GM19468 (cell line): ENCODE results near the gene ZNF23.
A peak's percentile ranks its signal among the peaks of the same experiment; 100 is the strongest.

ENCODE experiments used
- ATAC-seq: cut with Tn5 transposase; IDR thresholded peaks from one replicate; pipeline ENCODE4 v1.9.1; 2021; ENCODE audit warnings: mild to moderate bottlenecking, moderate library complexity, moderate number of reproducible peaks; ENCODE audit not compliant: unreplicated experiment; ENCODE audit errors: extremely low read depth

ZNF23 gene

DNA sequence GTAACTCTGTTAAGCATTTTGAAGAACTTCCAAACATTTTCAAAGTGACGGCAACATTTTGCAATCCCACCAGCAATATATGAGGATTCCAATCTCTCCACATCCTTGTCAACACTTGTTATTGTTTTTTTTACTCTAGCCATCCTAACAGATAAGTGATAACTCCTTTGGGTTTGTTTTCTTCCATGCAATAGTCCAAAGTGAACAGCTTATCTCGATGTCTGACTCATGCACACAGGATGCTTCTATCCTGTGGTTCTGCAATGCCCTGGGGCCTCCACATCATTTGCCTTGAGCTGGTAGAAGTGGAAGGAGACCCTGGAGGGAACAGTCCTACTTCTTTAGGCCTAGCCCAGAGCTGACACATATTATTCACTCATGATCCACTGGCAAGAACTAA, 33.2 kb downstream of the ZNF23 start:
- no peak for ATAC-seq

DNA sequence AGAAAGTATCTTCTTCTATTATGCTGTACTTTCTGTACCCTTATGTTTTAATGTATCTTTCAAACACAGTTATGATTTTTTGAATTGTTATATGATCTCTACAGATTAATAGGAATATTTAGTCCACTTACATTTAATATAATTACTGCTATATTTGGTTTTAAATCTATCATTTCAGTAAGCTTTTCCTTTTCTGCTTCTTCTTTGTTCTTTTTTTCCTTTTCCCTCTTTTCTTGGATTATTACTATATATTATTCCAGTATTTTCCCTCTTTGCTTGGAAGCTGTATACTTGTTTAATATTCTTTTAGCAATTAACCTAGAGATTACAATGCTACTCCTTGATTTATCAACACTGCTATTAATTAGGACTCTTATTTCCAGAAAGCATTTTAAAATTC, 33.7 kb downstream of the ZNF23 start:
- no peak for ATAC-seq

DNA sequence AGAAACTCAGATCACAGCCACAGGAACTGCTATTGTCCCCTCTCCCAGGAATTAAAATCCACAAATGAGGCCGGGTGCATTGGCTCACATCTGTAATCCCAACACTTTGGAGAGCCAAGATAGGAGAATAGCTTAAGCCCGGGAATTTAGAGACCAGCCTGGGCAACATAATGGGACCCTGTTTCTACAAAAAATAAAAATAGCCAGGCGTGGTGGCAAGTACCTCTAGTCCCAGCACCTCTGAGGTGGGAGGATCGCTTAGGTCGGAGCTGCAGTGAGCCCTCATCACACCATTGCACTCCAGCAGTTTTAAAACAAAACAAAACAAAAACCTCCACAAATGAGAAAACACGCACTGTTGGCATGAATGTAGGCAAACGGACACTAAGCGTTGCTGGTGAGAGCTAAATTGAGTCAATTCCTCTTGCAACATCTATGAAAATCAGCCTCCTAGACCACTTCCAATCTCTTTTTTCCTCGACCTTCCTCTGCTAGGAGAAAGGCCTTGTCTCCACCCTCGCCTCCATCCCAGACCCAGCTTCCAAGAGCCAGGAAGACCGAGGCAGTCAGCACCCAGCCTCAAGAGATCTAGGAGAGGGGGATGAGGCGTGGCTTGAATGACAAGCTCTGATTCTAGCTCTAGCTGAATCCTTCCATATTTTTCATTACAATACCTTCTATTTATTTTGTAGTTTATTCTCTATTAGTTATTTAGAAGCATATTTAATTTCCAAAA, 35.0 kb downstream of the ZNF23 start:
- no peak for ATAC-seq

DNA sequence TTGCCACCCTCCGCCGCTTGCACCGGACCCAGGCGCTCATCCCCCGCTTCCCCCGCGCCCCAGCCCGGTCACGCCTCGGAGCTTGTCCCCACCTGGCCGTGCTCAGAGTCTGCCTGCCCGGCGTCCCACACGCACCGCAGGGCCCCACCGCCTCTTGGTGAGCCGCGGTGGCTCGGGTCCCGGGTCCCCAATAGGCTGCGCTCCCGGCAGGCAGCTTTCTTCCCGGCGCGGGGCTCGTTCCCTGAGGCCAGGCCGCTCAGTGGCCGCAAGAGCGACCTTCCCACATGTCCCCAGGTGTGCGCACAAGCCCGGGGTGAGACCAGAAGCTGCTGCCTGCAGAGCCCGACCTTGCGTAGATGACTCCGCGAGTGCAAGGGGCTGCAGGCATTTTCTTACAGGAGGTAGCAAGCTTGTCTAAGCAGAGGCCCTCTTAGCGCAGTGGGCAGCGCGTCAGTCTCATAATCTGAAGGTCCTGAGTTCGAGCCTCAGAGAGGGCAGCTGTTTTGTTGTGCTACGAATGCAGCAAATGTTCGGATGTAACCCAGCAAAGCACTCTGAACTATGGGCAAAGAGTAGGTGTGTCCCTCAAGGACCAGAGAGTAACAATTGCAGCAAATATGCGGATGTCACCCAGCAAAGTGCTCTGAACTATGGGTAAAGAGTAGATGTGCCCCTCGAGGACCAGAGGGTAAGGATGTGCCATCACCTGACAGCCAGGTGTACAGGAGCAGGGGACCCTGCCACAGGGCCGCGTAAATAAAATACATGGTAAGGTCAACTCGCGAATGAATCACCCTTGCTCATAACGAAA, 35.8 kb downstream of the ZNF23 start:
- ATAC-seq, result peak; percentile 37

DNA sequence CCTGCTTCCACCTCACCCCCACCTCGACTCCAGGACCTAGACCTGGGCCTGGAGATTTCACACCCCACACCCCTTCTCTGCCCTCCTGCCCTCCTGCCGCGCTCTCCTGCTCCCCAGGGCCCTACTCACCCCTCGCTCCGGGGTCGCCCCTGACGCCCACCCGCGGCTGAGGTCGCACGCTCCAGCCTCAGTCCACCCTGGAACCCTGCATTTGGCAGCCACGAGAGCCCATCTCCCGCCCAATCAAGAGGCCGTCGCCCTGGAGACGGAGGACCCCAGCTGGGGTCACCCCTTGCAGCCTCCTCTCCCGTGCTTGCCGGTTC, 36.3 kb downstream of the ZNF23 start:
- ATAC-seq, result no peak

DNA sequence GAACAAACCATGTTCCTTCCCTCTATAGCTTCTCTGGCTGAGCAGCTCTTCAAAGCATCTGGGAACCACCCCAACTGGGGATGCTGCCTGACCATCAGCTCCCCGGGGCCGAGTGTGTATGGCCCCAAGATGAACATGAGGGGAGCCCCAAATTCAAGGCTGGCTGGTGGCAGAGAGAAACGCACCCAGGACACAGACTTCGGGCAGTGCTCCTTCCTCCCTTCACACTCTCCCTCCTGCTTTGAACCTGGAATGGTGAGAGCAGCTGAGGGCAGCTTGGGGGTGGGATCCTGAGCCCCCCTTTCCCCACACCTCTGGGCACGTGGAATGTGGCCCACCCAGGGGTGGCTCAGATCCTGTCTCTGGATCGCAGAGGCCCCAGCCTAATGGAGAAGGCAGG, 37.4 kb downstream of the ZNF23 start:
- ATAC-seq, result no peak

DNA sequence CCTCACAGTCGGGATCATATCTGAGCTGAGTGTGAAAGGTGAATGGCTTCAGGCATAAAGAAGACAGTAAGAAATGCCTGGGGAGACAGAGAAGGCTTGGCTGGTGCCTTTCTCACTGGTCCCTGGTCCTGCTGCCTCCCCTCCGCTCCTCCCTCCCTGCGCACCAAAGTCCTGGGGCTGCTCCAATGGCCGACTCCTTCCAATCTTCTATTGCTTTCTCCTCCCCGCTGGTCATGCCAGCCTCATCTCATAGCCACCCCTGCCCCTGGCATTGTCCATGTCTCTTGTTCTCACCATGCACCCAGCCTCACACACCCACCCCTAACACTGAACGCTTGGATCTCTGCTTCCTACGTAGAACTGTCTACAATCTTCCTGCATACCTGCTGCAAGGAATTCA, 38.2 kb downstream of the ZNF23 start:
- ATAC-seq, result no peak

DNA sequence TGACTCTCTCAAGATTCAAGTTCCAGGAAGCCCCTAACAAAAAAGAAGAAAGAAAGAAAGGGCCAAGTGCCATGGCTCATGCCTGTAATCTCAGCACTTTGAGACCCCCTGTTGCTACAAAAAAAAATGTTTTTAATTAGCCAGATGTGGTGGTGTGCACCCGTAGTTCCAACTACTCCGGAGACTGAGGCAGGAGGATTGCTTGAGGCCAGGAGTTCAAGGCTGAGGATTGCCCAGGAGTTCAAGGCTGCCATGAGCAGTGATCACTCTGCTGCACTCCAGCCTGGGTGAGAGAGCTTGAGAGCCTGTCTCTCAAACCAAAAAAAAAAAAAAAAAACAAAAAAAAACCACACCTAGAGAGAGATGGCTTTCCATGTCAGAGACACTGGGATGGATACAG, 39.0 kb downstream of the ZNF23 start:
- ATAC-seq, result no peak

DNA sequence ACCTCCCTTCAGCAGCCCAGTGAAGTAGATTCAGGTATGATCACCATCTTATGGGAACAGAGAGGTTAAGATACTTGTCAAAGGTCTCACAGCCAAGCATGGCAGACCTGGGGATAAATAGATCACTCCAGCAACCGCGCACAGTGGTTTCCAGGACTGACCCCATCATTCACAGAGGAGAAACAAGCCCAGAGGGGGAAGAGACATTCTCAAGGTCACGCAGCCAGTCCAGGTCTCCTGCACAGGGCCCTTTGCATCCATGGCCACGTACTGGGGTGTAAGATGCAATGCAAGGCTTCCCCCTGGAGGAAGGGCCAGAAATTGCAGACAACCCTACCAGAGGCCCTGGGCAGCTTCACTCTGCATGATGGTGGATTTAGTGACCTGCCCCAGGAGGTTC, 40.1 kb downstream of the ZNF23 start:
- no peak for ATAC-seq

DNA sequence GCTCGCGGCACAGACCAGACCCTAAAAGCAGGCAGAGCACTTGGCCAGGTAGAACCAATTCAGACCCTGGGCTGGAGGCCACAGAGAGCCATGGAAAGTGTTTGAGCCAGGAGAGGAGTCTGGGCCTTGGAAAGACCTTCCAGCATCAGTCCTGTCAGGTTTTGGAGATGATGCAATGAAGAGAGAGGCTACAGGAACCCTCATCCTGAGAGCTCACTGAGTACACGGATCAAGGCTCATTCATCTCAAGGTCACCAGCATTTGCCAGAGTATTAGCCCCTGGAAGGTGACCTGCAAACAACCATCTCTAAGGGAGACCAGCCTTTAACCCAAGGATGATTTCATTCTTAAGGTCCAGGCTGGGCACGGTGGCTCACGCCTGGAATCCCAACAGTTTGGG, 48.0 kb downstream of the ZNF23 start:
- ATAC-seq, result no peak

DNA sequence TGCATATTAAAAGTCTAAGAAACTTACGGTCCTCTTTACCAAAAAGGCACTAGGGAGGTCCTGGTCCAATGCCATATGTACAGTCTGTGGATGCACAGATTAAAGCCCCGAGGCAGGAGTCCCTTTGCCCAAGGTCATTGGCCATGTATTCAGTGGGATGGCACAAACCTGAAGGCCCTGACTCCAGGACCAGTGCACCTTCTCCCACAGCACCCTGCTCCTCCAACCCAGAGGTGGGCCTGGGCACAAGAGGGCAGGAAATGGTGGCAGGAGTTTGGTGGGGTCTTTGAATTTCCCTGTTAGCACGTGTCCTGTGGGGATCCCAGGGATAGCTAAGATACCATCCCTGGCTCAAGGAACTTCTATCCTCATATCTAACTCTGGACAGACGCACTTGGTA, 48.7 kb downstream of the ZNF23 start:
- no peak for ATAC-seq

DNA sequence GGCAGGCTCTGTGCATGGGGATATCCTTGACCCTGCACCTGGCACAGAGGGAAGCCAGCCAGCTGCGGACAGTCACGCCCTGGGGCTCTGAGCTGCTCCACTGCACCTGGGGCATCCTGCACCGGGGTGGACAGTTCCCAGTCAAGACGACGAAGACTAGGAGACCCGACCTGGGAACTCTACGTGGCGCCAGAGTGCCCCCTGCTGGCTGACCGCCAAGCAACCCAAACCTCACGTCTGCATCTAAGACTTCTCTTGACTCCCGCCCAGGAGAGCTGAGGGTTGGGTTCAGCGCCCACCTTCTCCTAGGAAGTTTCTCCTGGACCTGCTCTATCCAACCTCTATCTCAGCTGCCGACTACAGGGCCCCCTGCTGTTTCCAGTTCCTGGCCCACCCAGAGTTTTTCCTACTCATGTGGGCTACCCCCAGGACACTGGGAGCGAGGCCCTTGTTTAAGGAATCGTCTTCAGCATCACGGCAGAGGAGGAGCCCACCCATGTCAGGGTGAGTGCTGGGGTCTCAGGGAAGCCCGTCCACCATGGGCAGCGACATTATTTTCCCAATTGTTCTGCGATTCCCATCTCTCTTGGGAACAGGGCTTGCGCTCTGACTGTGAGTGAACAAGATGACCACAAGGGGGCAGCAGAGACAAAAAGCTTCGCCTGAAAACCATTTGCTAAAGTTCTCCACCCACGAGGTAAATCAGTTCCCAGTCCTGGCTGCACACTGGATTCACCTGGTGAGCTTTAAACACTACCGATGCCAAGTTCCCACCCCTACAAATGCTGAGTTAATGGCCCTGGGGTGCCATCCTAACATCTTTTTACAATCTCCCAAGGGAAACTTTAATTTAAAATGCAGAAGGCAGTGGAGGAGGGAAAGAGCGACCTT, 49.5 kb downstream of the ZNF23 start:
- ATAC-seq, result no peak

DNA sequence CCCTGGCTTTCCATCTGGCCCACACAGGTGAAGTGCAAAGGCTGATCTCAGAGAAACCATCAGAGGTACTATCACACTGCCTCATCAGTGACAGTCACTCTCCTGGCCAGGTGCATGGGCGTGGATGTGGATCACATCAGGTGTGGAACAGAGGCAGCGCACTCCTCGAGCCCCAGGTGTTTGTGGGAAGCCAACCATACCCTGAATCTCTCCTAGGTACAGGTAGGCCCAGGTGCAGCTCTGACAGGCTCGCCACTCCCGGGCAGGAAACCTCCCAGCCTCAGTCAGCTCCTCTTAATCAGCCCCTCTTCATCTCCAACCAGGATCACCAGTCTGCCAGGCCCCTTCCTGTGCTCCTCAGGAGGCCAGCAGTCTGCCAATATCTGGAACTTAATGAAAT, 51.9 kb downstream of the ZNF23 start:
- ATAC-seq, result no peak

DNA sequence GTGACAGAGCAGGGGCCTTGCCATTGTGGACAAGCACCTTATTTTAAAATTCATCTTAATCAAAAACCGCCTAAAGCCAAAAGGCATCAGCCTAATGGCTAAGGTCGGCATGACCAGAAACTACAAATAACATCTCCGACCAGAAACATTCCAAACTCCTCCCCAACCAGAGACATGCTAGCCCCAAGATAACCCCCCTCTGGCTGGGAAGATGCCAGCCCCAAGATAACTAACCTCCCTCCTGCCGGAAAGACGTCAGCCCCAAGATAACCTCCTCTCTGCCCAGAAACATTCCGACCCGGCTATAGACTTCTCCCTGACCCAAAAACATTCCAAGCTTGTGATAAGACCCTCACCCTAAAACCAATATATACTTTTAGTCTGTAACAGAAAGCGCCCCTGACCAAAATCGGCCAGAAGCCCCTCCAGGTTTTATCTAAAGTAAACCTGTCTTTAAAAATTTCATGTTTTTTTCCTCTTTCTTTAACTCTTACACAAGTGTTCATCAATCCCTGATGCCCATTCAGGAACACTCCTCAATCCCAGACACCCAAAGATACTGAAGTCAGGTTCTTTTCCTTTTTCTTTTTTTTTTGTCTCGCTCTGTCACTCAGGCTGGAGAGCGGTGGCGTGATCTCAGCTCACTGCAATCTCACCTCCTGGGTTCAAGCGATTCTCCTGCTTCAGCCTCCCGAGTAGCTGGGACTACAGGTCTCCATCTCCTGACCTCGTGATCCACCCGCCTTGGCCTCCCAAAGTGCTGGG, 52.9 kb downstream of the ZNF23 start:
- ATAC-seq, result no peak

DNA sequence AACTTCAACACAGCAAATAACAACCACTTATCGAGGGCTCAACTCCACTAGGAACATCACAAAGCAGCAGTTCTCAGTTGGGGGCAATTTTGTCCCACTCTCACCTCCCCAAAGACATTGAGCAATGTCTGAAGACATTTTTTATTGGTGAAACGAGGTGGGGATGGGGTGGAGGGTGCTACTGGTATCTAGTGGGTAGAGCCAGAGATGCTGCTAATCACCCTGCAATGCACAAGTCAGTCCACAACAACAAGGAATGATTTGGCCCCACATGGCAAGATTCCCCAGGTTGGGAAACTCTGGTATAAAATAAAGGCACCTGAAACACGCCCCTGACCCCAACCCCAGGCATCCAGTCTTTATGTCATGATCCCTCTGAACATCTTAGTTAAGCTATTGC, 53.5 kb downstream of the ZNF23 start:
- ATAC-seq, result no peak

DNA sequence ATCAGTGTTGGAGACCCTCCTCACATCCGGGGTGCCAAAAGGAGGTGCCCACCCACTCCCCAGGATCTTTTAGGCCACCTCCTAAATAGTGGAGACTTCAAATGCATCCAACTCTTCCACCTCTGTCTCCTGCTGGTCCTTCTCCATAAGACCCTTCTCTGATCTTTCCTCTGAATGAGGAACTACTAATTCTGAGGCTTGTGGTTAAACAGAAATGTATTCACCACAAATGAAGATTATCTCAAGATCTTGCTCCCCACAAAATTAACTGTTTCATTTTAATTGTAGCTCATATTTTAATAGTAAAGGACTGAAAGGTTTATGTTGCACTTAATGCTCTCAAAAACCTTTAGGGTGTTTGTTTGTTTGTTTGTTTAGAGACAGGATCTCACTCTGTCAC, 54.3 kb downstream of the ZNF23 start:
- no peak for ATAC-seq

DNA sequence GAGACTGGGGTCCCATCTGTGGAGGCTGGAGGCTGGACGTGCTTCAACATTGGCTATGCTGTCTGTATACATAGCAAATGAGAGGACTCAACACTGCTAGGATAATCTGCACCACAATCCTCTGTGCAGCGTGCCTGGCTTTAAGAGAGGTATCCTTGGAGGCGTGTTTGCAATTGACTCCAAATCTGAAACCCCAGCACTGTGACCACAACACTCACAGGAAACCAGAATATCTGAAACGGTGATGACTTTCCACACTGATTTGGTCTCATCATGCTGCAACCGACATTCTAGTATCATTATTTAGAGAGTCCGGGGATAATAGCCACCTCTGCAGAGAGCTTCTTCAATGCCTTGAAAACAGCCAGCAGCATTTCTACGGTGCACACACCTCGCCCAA, 55.3 kb downstream of the ZNF23 start:
- no peak for ATAC-seq

DNA sequence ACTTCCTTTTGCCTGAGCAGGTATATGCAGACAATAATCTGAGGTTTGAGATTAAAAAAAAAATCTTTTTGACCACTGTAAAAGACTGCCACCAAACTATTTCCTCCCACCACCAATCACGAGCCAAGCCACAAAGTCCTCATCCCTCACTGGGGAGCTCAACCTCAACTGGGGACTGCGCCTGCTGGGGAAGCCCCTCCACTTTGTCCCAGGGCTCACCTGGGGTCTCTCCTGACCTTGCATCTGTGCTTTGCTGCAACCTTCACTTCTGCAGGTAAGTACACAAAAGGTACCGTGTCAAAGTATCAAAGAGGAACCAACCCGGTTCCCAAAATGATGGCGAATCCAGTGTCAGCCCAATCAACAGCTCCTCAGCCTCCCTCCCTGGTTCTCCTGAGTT, 55.7 kb downstream of the ZNF23 start:
- ATAC-seq, result no peak

DNA sequence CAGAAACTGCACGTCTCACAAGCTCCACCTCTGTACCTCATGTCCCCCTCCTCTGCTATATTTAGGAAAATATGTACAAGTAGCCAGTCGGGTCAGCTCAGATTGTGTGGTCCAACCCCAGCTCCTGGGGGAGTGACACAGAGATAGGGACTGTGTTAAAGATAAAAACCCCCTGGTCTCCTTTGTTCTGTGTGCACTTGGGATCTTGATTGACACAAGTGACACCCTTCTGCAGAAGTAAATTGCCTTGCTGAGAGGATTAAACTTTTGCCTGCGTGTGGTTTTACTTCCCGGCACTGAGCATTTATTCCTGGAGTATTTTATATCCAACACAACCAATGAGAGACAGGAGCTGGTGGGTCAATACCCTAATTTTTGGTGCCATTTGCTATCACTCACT, 57.7 kb downstream of the ZNF23 start:
- no peak for ATAC-seq

DNA sequence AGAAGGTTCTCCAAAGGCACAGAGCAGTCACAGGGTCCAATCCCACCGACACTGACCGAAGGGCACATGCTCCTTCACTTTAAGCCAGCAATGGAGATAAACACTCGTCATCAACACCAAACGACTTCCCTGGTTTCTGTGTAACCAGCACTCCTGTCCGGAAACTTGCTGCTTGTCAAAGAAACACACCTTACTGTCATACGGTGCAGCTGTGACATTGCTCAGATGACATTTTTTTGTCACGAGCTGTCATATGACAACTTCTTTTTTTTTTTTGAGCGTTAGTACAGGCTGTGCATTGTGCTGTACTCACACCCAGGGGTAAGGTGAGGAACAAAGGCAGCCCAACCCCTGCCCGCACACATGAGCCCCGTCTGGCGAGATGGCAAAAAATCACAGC, 59.4 kb downstream of the ZNF23 start:
- ATAC-seq, result no peak
